Measurements from ENCODE around the gene RGS9. TPM values are rescaled to one million over a fixed set of nuclear protein-coding genes. Genes with fewer than 3 reads are reported as not detected.
"Not testable (repeated sequence)": the region's sequence is repeated elsewhere in the genome, so short reads cannot be mapped to it uniquely, and the experiment has no call there.

The RGS9 gene
- polyA plus RNA-seq, 1 donor = 2.8 TPM

DNA sequence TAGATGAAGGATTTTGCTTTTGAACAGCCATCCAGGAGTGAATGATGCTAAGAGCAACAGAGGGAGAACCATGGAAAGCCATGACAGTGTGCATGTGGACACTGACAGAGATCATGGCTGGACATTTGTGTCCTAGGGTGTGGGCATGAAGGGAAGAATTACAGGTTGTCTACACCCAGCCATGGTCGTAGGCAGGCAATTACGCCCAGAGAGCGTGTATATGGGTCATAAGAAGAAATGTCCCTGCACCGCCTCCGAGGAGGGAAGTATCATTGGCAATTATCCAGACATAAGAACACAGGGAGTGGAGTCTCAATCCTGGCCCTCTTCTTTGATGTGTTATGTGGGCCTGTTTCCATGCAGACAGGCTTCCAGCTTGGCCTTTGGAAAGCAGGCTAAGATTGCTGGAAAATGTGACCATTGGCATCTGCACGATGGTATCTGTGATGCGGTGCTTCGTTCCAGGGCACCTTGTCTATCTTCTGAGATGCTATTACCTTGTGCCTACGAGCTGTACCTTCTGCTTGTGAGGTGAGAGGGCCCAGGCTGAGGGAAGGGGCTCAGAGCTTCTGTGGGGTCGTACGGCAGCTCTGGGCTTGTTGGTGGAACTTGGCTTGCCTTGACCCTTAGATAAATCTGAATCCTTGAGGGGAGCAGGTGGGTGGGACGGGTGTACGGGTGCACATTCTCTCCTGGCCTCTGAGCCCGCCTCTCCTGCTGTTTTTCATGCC lies 19.8 kb downstream of the RGS9 start:
- DNase-seq = no peak

DNA sequence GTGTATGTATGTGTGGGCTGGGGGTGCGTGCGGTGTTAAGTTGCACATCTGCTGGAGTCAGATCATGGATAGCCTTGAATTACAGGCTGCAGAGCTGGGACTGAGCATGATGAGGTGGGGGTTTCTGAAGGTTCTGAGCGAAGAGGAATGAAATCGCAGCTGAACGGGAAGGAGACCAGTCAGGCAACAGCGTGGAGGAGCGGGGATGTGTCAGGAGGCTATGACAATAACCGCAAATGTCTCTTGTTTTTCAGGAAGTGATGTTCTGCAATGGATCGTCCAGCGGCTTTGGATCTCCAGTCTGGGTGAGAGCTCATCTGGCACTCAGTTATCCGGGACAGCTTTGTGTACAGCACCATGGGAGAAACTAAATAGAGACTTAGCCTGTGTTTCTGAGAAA lies 20.9 kb downstream of the RGS9 start:
- DNase-seq = no peak

GRCh38 chr17:65158622-65159021 lies 21.5 kb downstream of the RGS9 start:
- no peak for DNase-seq

GRCh38 chr17:65160516-65160915 lies 23.3 kb downstream of the RGS9 start:
- DNase-seq = no peak

DNA sequence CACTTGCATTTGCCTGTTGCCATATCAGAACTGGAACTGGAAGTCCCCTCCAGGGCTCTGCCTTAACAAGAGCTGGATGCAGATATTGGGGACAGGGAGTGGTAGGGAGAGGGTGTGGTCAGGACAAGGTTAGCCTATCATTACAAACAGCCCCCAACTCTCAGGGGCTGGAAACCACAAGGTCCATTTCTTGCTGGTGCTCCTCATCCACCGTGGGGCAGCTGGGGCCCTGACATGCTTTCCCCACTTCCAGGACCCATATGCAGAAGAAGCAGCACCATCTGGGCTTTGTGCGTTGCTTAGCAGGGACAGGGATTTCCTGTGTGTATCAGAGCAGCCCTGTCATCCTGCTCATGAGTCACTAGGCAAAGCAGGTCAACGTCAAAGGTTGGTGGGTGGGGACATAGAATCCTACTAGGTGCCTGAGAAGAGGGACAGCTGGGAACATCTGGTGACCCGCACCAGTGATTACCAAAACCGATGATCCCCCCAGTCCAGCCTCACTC lies 26.9 kb downstream of the RGS9 start:
- no peak for DNase-seq

GRCh38 chr17:65166787-65167186 lies 29.6 kb downstream of the RGS9 start:
- DNase-seq = no peak

DNA sequence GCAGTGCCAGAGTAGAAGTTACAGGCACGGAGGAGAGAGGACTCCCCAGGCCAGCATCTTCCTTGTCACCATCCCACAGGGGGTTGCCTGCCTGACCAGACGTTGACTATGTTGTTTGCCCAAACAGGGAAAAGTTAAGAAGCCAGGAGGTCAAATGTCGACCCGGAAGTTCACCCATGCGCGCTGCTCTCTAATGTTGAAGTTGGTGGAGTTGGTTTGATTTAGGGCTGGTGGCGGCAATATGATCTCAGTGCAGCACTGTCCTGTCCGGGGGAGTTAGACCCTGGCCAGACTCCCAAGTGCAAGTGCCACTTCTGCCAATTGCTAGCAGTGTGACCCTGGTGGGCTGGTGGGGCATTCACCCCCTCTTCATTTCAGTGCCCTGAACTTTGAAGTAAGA lies 30.4 kb downstream of the RGS9 start:
- DNase-seq = no peak

DNA sequence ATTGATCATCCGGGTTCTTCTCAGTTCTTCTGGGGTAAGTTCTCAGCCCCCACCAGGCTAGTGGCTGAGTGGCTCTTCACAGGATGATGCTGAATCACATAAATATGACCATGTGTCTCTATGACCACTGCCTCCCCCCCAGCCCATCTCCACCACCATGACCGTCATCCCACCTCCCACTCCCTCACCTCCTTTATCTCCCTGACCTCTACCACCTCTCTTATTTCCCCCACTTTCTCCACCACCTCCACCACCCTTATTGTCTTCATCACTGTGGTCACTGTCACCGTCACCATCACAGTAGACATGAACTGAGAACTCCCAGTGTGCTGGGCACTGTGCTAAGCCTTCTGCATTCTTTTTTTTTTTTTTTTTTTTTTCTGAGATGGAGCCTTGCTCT lies 32.5 kb downstream of the RGS9 start:
- no peak for DNase-seq

GRCh38 chr17:65170839-65171238 lies 33.7 kb downstream of the RGS9 start:
- no peak for DNase-seq

- DNase-seq = no peak
Measured at GRCh38 chr17:65171752-65172151, 34.6 kb downstream of the RGS9 start.

GRCh38 chr17:65172496-65173136 lies 35.4 kb downstream of the RGS9 start:
- no peak for DNase-seq

- DNase-seq = no peak
Measured at GRCh38 chr17:65173284-65173793, 36.2 kb downstream of the RGS9 start.

GRCh38 chr17:65173976-65174683 lies 37.0 kb downstream of the RGS9 start:
- no peak for DNase-seq

- DNase-seq = no peak
Measured at GRCh38 chr17:65174974-65175373, 37.8 kb downstream of the RGS9 start.

DNA sequence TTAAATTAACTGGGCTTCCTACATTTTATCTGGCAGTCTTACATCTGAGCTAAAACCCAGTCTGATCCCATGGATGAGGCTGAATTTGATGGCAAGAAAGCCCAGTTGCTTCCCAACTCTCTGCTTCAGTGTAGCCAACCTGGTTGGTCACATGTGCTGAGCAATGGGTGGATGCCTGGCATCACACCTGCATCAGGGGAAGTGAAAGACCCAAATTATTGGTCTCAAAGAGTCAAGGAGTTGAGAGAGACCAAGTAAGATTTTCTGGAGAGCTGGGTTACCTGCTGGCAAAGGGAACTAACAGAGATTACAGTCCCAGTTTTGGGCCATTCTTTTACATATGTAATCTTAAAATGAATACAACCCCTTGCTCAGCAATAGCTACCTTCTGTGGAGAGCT lies 38.8 kb downstream of the RGS9 start:
- no peak for DNase-seq

GRCh38 chr17:65176646-65177409 lies 39.7 kb downstream of the RGS9 start:
- no peak for DNase-seq

DNA sequence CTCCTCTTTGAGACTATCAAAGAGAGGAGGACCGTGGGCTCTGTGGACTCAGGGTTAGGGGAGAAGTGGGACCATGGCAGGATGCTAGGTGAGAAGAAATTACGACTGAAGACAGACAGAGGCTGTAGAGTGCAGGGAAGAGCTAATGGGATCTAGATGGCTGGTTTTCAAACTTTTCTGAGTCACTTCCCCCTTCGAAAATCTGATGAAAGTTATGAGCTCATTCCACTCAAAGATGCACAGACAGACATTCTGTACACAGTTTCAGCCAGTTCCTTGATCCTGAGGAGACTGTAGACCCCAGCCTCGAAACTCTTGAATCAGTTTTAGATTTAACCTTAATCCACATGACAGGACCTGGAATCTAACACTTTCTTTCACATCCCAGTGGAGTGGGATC lies 40.7 kb downstream of the RGS9 start:
- DNase-seq = no peak

- not testable (repeated sequence) for DNase-seq
Measured at GRCh38 chr17:65180276-65180675, 43.1 kb downstream of the RGS9 start.

GRCh38 chr17:65180752-65181236 lies 43.6 kb downstream of the RGS9 start:
- DNase-seq = not testable (repeated sequence)

- DNase-seq = no peak
Measured at GRCh38 chr17:65181237-65182061, 44.3 kb downstream of the RGS9 start.

- no peak for DNase-seq
Measured at GRCh38 chr17:65182233-65182632, 45.1 kb downstream of the RGS9 start.

All from hindlimb muscle (tissue), 1 donor.